NT2/D1 (cell line): ENCODE data around the gene SPTBN2.
"Not testable (repeated sequence)": the region's sequence is repeated elsewhere in the genome, so short reads cannot be mapped to it uniquely, and the experiment has no call there.

Experiments used
- DNase-seq: peaks from one replicate; pipeline ENCODE4 v3.0.0-alpha.2; 2011; ENCODE audit warnings: low read depth, low spot score
- H3K27me3 ChIP-seq: 2 replicates; pipeline ENCODE4 v1.6.0; 2011; ENCODE audit warnings: mild to moderate bottlenecking; ENCODE audit not compliant: insufficient read length, insufficient read depth
- H3K36me3 ChIP-seq: 2 replicates; pipeline ENCODE4 v1.6.1; 2011; ENCODE audit warnings: mild to moderate bottlenecking, low read length, mixed read lengths; ENCODE audit not compliant: insufficient read depth, insufficient read length
- H3K4me1 ChIP-seq: 2 replicates; pipeline ENCODE4 v1.5.1; 2011; ENCODE audit not compliant: insufficient read depth, insufficient read length
- H3K4me3 ChIP-seq: 2 replicates; pipeline ENCODE4 v1.5.1; 2011; ENCODE audit warnings: low read depth; ENCODE audit not compliant: insufficient read length
- H3K9ac ChIP-seq: 2 replicates; pipeline ENCODE4 v1.6.0; 2011; ENCODE audit warnings: low read depth; ENCODE audit not compliant: insufficient read length
- H3K9me3 ChIP-seq: 2 replicates; pipeline ENCODE4 v1.5.1; 2011; ENCODE audit warnings: mild to moderate bottlenecking, low read length; ENCODE audit not compliant: insufficient read depth
- SUZ12 ChIP-seq: IDR thresholded peaks from 2 replicates; pipeline ENCODE4 v1.6.1; 2011; ENCODE audit not compliant: insufficient read length, insufficient read depth; ENCODE audit errors: extremely low read depth
- YY1 ChIP-seq: IDR thresholded peaks from 2 replicates; pipeline ENCODE4 v1.6.1; 2011; ENCODE audit not compliant: insufficient read length, insufficient read depth
- ZNF274 ChIP-seq: IDR thresholded peaks from 2 replicates; pipeline ENCODE4 v1.6.1; 2011; ENCODE audit warnings: mild to moderate bottlenecking, low read depth, low read length

Gene SPTBN2

GRCh38 chr11:66643745-66644437, 85.1 kb downstream of the SPTBN2 start:
- peaks cover 16% of the 10 kb centered on the region for H3K4me1 ChIP-seq
- H3K4me3 ChIP-seq: no peak overlapping the region
- TF ChIP-seq YY1 (no peak), SUZ12 (no peak), ZNF274 (no peak)
- H3K9ac ChIP-seq: peak overlapping the region; percentile 37
- peaks cover 98% of the 10 kb centered on the region for H3K36me3 ChIP-seq
- no peak for DNase-seq
- H3K9me3 ChIP-seq: no peaks in the 10 kb centered on the region
- H3K27me3 ChIP-seq: no peaks in the 10 kb centered on the region

DNA sequence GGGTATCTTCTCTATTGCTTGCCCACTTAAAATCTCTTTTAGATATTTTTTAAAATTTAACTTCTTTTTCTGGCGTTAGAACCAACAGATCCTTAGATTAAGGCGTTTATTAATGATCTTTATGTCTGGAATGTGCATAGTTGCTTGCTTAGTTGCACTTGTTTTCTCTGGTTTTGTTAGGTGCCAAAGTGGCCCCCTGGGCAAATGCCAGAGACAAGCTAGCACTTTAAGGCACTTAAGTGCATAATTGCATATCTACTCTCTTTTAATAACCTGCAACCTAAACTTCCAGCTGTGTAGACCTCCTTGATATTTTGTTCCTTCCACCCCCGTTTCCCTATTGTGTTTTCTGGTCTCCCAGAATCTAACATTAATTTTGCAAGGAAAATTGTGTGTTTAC, 87.2 kb downstream of the SPTBN2 start:
- H3K9ac ChIP-seq: no peak overlapping the region
- peaks cover 83% of the 10 kb centered on the region for H3K36me3 ChIP-seq
- peaks cover 16% of the 10 kb centered on the region for H3K4me1 ChIP-seq
- DNase-seq: no peak
- TF ChIP-seq ZNF274 (no peak), YY1 (no peak)
- H3K9me3 ChIP-seq: no peaks in the 10 kb centered on the region
- peak overlapping the region; percentile 98 for H3K4me3 ChIP-seq
- H3K27me3 ChIP-seq: no peaks in the 10 kb centered on the region

- peaks cover 76% of the 10 kb centered on the region for H3K36me3 ChIP-seq
- H3K4me1 ChIP-seq: peaks cover 16% of the 10 kb centered on the region
- DNase-seq, H3K9me3 ChIP-seq, H3K27me3 ChIP-seq: not testable (repeated sequence)
- H3K4me3 ChIP-seq: peak overlapping the region; percentile 98
- peak overlapping the region; percentile 68 for H3K9ac ChIP-seq
These were observed 89.1 kb downstream of the SPTBN2 start for GRCh38 chr11:66639814-66640340.

DNA sequence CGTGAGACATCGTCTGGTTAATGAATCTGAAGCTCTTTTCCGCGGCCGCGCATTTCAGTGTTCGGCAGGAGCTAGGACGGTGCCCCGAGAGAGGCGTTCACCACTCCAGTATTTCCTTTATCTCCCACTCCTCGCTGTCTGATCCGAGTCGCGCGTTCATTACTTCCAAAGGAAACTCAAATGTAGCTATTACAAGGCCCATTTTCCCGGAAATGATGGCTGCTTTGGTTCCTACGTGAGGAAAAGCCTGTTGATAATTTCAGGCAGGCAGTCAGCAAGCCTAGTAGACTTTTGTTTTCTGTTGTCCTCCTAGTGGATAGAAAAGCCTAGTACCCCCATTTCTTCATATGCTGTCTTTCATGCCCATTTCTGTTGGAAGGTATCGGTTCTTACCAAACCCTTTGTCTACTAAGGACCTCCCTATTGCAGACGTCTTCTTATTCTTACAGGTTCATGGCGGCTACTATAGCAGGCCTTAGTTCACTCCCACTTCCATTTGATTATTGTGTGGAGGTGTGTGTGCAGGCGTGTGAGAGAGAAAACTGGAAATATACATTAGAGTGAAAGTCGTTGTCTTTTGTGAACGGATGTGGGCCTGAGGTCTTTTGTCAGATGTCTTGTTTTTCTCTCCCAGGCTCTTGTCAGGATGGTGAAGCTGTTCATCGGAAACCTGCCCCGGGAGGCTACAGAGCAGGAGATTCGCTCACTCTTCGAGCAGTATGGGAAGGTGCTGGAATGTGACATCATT, 89.8 kb downstream of the SPTBN2 start:
- H3K36me3 ChIP-seq: peaks cover 76% of the 10 kb centered on the region
- no peak for TF ChIP-seq YY1
- TF ChIP-seq SUZ12: no peak
- TF ChIP-seq ZNF274: no peak
- DNase-seq: no peak

DNA sequence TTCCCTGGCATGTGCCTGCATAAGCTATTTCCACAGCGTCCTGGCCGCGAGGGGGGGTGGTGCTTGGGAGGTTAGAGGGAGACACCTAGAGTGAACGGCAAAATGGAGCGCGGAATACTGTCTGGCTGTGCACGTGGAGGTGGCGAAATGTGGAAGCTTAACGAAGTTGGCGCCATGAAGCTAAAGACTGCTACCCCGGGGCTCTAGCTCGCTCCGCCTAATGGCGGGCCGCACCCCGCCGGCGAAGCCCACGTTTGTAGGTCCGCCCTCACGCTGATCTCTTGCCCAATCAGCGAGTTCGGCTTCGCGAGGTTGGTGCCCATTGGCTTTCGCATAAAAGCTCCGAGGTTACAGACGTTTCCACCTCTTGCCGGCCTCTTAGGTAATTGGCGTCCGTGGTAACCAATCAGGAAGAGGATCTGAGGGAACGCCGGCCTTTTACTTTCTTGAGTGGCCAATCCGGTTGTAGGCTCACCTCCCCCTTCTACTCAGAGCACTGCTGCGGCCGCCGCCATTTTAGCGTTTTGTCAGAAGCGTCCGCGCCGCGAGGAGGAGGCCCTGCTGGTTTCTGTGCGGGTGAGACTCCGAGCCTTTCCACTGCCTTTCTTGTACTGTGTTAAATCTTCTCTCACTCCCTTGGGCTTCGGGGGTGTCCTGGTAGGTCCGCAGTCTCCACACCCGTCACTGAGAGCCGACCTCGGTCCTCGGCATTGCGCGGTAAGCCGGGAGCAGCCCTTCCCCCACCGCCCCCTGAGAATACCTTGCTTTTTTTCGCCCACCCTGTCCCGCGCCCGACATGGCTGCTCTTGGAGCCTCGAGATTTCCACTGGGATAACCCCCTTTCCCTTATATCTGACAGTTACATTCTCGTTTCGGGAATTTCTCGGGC, 90.6 kb downstream of the SPTBN2 start, which contains the start of gene RBM4:
TSS of gene RBM4 (plus strand) at position 527 of the 889 bp plus-strand sequence. CDS start 1,009 bp downstream, outside the sequence.
- Histone ChIP-seq H3K4me3 (peak within 1 kb of the TSS; percentile 98), H3K9ac (peak within 1 kb of the TSS; percentile 100), H3K36me3 (peaks cover 73% of the 10 kb centered on the region), H3K9me3 (no peaks in the 10 kb centered on the region), H3K27me3 (no peaks in the 10 kb centered on the region), H3K4me1 (peaks cover 9% of the 10 kb centered on the region)
- TF ChIP-seq YY1 (peak; percentile 85), ZNF274 (no peak)
- DNase-seq: peak; percentile 100

More for the DNA sequence above, 89.8 kb downstream of the SPTBN2 start:
- H3K27me3 ChIP-seq: no peaks in the 10 kb centered on the region
- H3K9me3 ChIP-seq: no peaks in the 10 kb centered on the region
- peak overlapping the region; percentile 98 for H3K4me3 ChIP-seq
- H3K9ac ChIP-seq: peak overlapping the region; percentile 100
- H3K4me1 ChIP-seq: peaks cover 16% of the 10 kb centered on the region

- peak overlapping the region; percentile 98 for H3K4me3 ChIP-seq
- peaks cover 73% of the 10 kb centered on the region for H3K36me3 ChIP-seq
- H3K4me1 ChIP-seq: peaks cover 4% of the 10 kb centered on the region
- H3K27me3 ChIP-seq: no peaks in the 10 kb centered on the region
- TF ChIP-seq SUZ12 (no peak), ZNF274 (no peak), YY1 (no peak)
- DNase-seq: no peak
- no peaks in the 10 kb centered on the region for H3K9me3 ChIP-seq
- peak overlapping the region; percentile 78 for H3K9ac ChIP-seq
These were observed 91.3 kb downstream of the SPTBN2 start for GRCh38 chr11:66637557-66638176.
